ENCODE results near the gene ATOH8.

- TF ChIP-seq BHLHE40 (IDR thresholded peaks at IDR 0.05; ENCODE audit: low read depth, low read length) (no peak), POLR2A (IDR thresholded peaks at IDR 0.05; ENCODE audit: low read length) (no peak), CHD2 (IDR thresholded peaks at IDR 0.05; ENCODE audit: low read length, partially characterized antibody) (no peak), EP300 (IDR thresholded peaks at IDR 0.05) (no peak)
- TF ChIP-seq, protein P1, sequence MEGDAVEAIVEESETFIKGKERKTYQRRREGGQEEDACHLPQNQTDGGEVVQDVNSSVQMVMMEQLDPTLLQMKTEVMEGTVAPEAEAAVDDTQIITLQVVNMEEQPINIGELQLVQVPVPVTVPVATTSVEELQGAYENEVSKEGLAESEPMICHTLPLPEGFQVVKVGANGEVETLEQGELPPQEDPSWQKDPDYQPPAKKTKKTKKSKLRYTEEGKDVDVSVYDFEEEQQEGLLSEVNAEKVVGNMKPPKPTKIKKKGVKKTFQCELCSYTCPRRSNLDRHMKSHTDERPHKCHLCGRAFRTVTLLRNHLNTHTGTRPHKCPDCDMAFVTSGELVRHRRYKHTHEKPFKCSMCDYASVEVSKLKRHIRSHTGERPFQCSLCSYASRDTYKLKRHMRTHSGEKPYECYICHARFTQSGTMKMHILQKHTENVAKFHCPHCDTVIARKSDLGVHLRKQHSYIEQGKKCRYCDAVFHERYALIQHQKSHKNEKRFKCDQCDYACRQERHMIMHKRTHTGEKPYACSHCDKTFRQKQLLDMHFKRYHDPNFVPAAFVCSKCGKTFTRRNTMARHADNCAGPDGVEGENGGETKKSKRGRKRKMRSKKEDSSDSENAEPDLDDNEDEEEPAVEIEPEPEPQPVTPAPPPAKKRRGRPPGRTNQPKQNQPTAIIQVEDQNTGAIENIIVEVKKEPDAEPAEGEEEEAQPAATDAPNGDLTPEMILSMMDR (IDR thresholded peaks at IDR 0.05): no peak
Measured at GRCh38 chr2:85822766-85823165, 69.0 kb downstream of the ATOH8 start.

Measured in A549 (cell line).